GM08714 (cell line): ENCODE measurements around the gene KLHL30.
A peak's percentile ranks its signal among the peaks of the same experiment; 100 is the strongest.

Experiments
- H3K4me3 ChIP-seq: fragments of 200-500 bp; sonication (Bioruptor generic); 2 replicates; pipeline ENCODE4 v1.5.1; 2014; ENCODE audit warnings: mild to moderate bottlenecking, low read length, inconsistent platforms
- ZNF274 ChIP-seq: IDR thresholded peaks from 2 replicates; pipeline ENCODE4 v1.6.1; 2012; ENCODE audit warnings: mild to moderate bottlenecking, low read depth, low read length

The KLHL30 gene

GRCh38 chr2:238100049-238100820 lies 38.2 kb upstream of the KLHL30 start, which contains the start of gene ESPNL:
Gene ESPNL, plus strand, starts transcription at chr2:238100340. Its CDS starts 80 bp downstream, at chr2:238100420.
- no peak for TF ChIP-seq ZNF274
- no peak within 1 kb of the TSS for H3K4me3 ChIP-seq

DNA sequence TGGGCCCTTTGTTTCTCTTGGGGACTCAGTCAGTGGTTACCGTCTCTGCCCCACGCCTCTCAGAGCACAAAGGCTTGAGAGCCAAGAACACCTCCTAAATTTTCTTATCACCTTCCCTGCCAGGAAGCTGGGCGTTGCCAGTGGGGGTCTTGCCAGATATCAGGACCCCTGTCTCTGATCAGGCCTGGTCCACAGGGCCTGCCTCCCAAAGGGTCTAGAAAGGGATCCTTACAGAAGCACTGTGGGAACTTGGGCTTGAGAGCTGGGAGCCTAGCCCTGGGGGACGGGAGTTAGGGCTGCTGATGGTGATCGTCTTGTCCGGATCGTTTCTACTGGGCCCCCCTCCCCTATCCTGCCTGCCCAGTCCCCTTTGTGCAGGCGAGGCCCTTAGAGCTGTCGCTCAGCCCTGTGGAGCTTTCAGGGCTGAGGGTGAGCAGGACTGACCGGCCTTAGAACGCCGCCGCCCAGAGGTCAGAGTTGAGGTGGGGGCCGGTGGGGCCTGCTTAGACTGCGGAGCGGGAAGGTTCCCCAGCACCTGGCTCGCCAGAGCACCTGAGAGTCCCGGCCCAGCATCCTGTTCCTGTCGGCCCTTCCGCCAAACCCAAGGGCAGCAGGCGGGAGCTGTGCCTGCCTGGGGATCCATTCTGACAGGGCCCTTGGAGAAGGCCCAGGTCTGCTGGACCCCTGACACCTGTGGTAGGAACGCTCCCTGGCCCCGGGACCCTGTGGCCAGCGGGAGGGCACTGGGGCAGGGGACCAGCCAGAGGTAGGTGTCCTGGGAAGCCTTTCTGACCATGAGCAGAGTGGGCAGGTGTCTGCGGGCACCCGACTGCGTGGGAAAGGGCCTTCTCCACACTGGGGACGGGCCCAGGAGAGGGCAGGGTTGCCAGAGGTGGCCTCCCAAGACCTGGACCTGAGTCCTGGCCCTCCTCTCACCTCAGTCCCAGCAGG lies 37.4 kb upstream of the KLHL30 start:
- no peak overlapping the region for H3K4me3 ChIP-seq
- no peak for TF ChIP-seq ZNF274

- TF ChIP-seq ZNF274: no peak
- no peak overlapping the region for H3K4me3 ChIP-seq
Measured at GRCh38 chr2:238101891-238102841, 36.3 kb upstream of the KLHL30 start.

- TF ChIP-seq ZNF274: no peak
- no peak overlapping the region for H3K4me3 ChIP-seq
Measured at GRCh38 chr2:238102865-238103264, 35.6 kb upstream of the KLHL30 start.

DNA sequence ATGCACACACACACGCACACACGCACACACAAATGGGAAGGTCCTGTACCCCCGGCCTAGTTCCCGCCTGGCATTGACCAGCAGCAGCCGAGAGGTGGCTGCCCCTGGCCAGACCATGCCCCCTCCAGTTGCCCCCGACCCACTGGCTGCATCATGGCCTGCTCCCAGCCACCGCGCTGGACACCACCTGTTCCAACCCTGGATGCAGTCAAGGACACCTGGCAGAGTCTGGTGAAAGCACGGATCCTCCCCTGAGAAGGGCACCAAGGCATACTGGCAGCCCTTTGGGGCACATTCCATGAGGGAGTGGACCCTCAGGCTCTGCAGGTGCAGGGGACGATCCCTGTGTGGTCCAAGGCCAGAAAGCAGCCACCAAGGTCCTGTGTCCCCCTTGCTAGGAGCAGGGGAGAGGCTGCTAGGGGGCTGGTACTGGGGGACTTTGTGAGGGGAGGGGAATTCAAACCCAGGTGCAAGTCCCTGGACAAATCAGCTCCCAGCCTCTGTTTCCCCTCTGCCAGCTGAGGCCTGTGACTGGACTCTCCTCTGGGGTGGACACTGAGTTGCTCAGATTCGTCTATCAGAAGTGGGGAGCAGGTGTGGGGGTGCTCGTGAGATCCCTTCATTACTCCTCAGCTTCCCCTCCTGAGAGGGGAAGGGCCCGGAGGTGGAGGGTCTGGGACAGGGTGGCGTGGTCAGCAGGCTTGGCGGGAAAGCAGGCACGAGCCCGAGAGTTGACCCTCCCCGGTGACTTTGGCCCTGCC lies 34.8 kb upstream of the KLHL30 start:
- no peak for TF ChIP-seq ZNF274
- H3K4me3 ChIP-seq: no peak overlapping the region

- H3K4me3 ChIP-seq: no peak overlapping the region
- TF ChIP-seq ZNF274: no peak
Measured at GRCh38 chr2:238104226-238104690, 34.2 kb upstream of the KLHL30 start.

DNA sequence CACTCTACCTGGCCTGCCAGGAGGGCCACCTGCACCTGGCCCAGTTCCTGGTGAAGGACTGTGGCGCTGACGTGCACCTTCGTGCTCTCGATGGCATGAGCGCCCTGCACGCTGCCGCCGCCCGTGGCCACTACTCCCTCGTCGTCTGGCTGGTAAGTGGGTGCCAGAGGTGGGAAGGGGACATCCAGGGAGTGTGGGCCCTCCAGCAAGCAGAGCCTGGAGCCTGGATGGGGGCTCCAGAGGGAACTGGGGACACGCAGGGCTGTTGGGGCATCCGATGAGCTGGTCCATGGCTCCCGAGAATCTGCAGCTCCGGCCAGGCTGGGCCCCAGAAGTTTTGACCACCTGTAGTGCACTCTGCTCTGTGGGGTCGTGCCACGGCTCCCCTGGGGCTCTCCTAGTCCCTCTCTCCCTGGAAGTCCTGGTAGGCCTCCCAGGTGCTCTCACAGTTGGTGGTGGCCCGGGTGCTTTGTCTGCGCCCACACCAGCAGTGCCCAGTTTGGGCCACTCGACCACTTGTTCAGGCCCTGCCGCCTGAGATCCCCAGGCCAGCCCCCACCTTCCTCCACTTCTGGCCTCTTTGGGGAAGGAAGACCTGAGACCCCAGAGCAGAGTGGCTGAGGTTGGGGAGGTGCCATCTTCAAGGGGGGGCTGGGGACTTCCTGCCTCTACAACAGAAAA lies 33.6 kb upstream of the KLHL30 start:
- no peak overlapping the region for H3K4me3 ChIP-seq
- no peak for TF ChIP-seq ZNF274

GRCh38 chr2:238105506-238106338 lies 32.7 kb upstream of the KLHL30 start:
- no peak for TF ChIP-seq ZNF274
- no peak overlapping the region for H3K4me3 ChIP-seq

- H3K4me3 ChIP-seq: no peak overlapping the region
- no peak for TF ChIP-seq ZNF274
Measured at GRCh38 chr2:238106339-238106697, 32.1 kb upstream of the KLHL30 start.

DNA sequence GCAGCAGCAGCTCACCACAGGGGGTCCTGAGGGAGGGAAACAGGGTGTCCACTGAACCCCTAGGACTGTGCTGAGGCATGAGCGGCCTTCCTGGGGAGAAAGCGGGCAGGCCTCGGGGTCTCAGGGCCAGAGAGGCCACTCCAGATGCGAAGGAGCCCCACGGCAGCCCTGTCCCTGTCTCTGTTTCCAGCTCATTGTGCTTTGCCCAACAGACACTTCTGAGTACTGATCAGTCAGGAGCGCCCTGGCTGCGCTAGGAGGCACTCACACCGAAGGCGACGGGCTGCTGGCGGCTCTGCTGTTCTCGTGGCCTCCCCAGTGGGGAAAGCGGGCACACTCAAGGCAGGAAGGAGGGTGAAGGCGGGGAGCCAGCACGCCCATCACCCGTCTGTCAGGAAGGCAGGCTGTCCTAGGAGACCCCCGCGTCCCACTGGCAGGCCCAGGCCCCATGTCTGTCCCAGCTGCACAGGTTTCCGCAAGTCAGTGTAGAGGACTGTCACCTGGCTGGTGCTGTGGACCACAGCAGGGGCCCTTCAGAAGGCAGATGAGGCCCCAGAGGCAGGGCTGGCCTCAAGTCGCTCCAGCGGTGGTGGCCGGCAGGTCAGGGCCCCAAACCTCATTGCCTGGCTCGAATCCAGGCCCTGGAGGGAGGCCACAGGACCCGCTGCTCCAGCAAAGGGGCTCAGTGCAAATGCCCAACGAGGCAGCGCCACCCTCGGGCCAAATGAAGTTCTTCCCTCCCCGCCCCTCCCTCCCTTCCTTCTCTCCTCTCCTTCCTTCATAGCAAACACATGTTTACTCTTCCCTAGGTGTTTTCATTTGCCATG lies 31.6 kb upstream of the KLHL30 start:
- H3K4me3 ChIP-seq: no peak overlapping the region; the same call in 1 of the 2 replicates
- TF ChIP-seq ZNF274: no peak

- peak overlapping the region; percentile 7; the same call in 1 of the 2 replicates for H3K4me3 ChIP-seq
- no peak for TF ChIP-seq ZNF274
Measured at GRCh38 chr2:238107525-238108422, 30.7 kb upstream of the KLHL30 start.
